ENCODE data around the gene UBXN11.

Gene UBXN11

GRCh38 chr1:26306290-26307229 lies at the start of gene UBXN11:
TSS of gene UBXN11 (minus strand) at chr1:26306636. CDS start at chr1:26302883, 3,753 bp downstream.
- peak; percentile 95 for DNase-seq

- DNase-seq = no peak
Observed at GRCh38 chr1:26356106-26356505, 49.7 kb upstream of the UBXN11 start.

GRCh38 chr1:26354972-26355371 lies 48.5 kb upstream of the UBXN11 start:
- DNase-seq = no peak

- DNase-seq = no peak
Observed at GRCh38 chr1:26353976-26354820, 47.8 kb upstream of the UBXN11 start, which contains the start of gene CRYBG2. TSS of gene CRYBG2 (minus strand) at chr1:26354130. CDS start at chr1:26346657, 7,473 bp downstream.

- no peak for DNase-seq
Observed at GRCh38 chr1:26353210-26353859, 46.9 kb upstream of the UBXN11 start.

- no peak for DNase-seq
Observed at GRCh38 chr1:26352338-26352679, 45.9 kb upstream of the UBXN11 start.

GRCh38 chr1:26351590-26352337 lies 45.3 kb upstream of the UBXN11 start:
- DNase-seq = no peak

- no peak for DNase-seq
Observed at GRCh38 chr1:26350701-26351589, 44.5 kb upstream of the UBXN11 start.

- DNase-seq = no peak
Observed at GRCh38 chr1:26350343-26350700, 43.9 kb upstream of the UBXN11 start.

- no peak for DNase-seq
Observed at GRCh38 chr1:26349877-26350244, 43.4 kb upstream of the UBXN11 start.

GRCh38 chr1:26349188-26349876 lies 42.9 kb upstream of the UBXN11 start:
- no peak for DNase-seq

GRCh38 chr1:26346274-26347033 lies 40.0 kb upstream of the UBXN11 start:
- no peak for DNase-seq

- no peak for DNase-seq
Observed at GRCh38 chr1:26345718-26346117, 39.3 kb upstream of the UBXN11 start.

- DNase-seq = no peak
Observed at GRCh38 chr1:26344147-26344920, 37.9 kb upstream of the UBXN11 start.

GRCh38 chr1:26340047-26340481 lies 33.6 kb upstream of the UBXN11 start:
- no peak for DNase-seq

GRCh38 chr1:26338670-26339069 lies 32.2 kb upstream of the UBXN11 start:
- no peak for DNase-seq

- no peak for DNase-seq
Observed at GRCh38 chr1:26337625-26338024, 31.2 kb upstream of the UBXN11 start.

GRCh38 chr1:26337206-26337535 lies 30.7 kb upstream of the UBXN11 start:
- no peak for DNase-seq

GRCh38 chr1:26336477-26337205 lies 30.2 kb upstream of the UBXN11 start:
- no peak for DNase-seq

Data from NK-92 treated with Interleukin-12 subunit alpha and Interleukin-12 subunit beta, amount 100 ng/mL, for 24 hours (cell line).